ENCODE data around the gene GDF15.
"Not testable (repeated sequence)": the region's sequence is repeated elsewhere in the genome, so short reads cannot be mapped to it uniquely, and the experiment has no call there.

GDF15 gene

GRCh38 chr19:18364277-18364825, 21.6 kb upstream of the GDF15 start:
- DNase-seq (ENCODE audit: low spot score): not testable (repeated sequence)

- peak; percentile 79 for DNase-seq (ENCODE audit: low spot score)
Observed at GRCh38 chr19:18364826-18365528, 21.0 kb upstream of the GDF15 start.

DNA sequence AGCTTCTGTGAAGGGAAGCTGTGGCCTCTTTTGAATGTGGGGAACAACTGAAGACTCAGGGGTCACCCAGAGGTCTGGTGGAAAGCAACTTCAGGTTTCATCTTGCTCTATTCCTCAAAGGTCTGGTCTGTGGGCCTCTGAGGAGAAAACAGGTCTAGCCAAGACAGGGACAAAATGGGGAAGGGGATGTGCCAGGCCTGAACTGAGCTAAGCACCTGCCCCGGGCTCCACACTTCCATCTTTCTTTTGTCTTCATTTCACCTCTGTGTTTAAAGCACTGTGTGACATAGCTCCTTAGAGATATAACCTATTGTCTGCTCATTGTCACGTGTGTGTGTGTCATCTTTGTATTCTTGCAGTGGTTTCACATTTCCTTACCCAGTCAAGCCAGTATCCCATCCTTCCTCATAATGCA, 19.9 kb upstream of the GDF15 start:
- no peak for DNase-seq (ENCODE audit: low spot score)

- no peak for DNase-seq (ENCODE audit: low spot score)
Observed at GRCh38 chr19:18368504-18369222, 17.3 kb upstream of the GDF15 start.

- DNase-seq (ENCODE audit: low spot score): no peak
Observed at GRCh38 chr19:18373407-18373891, 12.5 kb upstream of the GDF15 start.

- DNase-seq (ENCODE audit: low spot score): peak; percentile 77
Observed at GRCh38 chr19:18373892-18374629, 11.9 kb upstream of the GDF15 start.

GRCh38 chr19:18377026-18377425, 8.9 kb upstream of the GDF15 start:
- peak; percentile 9 for DNase-seq (ENCODE audit: low spot score)

DNA sequence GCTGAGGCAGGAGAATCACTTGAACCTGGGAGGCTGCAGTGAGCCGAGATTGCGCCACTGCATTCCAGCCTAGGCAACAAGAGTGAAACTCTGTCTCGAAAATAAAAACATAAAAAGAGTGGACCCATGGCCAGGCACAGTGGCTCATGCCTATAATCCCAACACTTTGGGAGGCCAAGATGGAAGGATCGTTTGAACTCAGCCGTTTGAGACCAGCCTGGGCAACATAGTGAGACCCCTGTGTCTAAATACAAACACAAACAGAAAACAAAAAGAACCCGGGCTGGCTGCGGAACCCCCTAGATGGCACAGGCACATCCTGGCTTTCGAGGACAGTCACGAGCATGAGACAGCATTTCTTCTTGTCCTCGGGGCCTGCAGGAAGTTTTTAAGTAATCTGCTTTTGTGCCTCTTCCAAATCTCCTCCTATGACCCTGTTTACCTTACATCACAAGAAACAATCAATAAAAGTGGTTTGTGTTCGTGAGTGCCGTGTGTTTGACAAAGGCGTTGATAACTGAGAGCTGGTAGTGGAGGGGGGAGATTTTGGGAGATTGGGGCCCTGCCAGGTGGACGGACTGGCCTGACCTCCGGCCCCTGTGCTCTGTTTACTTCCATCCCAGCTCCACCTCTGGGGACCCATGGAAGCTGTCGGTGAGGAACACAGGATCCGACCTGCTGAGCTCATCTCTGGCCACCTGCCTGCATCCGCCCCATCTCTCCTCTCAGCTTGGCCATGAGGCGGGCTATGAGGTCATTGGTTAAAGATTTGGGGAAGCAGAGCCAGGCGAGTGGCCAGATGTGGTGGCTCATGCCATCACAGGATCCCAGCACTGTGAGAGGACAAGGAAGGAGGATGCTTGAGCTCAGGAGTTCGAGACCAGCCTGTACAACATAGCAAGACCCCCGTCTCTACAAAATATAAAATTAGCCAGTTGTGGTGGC, 5.9 kb upstream of the GDF15 start:
- DNase-seq (ENCODE audit: low spot score): peak; percentile 85

GRCh38 chr19:18380843-18381242, 5.1 kb upstream of the GDF15 start:
- DNase-seq (ENCODE audit: low spot score): no peak

GRCh38 chr19:18383622-18384021, 2.3 kb upstream of the GDF15 start:
- DNase-seq (ENCODE audit: low spot score): not testable (repeated sequence)

- no peak for DNase-seq (ENCODE audit: low spot score)
Observed at GRCh38 chr19:18384775-18385174, 1.2 kb upstream of the GDF15 start.

GRCh38 chr19:18385359-18385674, 641 bp upstream of the GDF15 start:
- DNase-seq (ENCODE audit: low spot score): no peak

DNA sequence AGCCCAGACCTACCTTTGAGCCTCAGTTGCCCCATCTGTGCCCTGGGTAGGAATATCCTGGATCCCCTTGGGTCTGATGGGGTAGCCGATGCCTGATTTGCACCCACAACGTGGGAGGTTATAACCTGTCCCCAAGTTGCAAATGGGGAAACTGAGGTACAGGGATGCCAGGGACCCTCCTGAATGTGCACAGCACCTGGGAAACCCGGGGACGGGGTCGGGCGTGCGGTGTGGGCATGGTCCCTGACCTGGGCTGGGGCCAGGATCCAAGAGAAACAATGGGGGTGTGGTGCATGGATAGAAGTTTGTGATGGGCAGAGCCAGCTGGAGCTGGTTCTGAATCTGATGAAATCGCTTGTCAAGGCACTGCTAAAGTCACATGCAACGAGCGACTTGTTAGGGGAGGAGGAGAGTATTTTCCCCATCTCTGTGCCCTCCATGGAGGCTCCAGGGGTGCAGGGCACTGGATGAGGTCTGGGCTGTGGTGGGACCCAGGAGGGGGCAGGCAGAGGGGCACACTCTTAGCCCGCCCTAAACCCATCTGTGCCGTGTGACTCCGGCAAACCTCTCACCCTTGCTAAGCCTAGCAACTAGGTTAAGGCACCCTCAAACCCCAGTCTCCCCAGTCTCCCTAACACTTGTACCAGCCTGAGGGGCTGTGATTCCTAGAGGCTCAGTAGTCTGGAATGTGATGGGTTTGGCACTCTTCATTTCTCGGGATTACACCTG, 749 bp downstream of the GDF15 start:
- peak; percentile 53 for DNase-seq (ENCODE audit: low spot score)

GRCh38 chr19:18388100-18388959, 2.4 kb downstream of the GDF15 start:
- peak; percentile 57 for DNase-seq (ENCODE audit: low spot score)

DNA sequence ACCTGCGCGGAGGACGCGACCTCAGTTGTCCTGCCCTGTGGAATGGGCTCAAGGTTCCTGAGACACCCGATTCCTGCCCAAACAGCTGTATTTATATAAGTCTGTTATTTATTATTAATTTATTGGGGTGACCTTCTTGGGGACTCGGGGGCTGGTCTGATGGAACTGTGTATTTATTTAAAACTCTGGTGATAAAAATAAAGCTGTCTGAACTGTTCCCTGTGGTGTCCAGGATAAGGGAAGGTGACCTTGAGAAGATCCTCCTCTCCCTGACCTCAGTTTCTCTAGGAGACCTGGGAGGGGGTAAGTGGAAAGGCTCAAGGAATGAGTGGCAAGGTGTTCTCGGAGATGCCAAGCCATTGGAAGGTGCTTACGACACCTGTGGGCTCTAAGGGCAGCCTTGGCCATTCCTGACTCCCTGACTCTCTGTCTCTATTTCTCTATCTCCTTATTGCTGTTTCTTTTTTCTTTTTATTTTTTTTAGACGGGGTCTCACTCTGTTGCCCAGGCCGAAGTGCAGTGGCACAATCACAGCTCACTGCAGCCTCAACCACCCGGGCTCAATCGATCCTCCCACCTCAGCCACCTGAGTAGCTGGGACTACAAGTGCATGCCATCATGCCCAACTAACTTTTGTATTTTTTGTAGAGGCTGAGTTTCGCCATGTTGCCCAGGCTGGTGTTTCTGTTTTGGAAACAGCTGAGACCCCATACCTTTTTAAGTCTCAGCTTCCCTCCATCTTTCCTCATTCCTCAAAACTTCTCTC, 3.2 kb downstream of the GDF15 start:
- no peak for DNase-seq (ENCODE audit: low spot score)

- DNase-seq (ENCODE audit: low spot score): no peak
Observed at GRCh38 chr19:18389726-18390064, 3.7 kb downstream of the GDF15 start.

DNA sequence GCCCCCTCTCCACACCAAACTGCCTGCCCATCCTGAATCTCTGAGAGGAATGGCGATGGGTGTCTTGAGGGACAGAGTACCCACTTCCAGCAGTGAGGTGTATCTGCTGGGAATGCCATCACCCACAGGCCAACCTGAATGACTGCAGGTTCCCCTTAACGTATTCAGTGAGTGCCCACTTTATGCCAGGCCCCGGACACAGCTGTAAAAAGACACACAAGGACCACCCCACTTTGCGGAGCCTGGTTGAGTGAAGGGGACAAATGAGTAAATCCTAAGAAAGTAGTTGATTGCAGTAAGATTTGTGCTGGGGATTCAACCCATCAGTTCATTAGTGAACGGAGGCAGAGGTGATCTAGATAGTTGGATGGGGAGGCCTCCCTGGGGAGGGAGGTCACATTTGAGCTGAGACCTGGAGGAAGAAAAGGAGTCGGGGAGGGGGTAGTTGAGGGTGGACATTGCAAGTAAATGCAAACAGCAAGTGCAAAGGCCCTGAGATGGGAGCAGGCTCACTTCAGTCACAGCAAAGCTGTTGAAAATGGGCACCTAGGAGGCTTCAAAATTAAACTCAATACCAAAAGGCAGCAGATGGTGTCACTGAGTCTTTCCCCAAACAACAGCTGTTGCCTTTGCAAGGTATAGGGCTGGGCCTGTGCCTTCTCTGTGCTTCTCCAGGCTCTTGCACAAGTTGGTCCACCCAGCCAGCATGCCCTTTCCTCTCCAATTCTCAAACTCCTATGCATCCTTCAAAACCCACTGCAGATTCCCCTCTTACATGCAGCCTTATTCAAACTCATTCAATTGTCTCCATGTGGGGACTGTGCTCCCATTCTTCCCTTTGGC, 4.3 kb downstream of the GDF15 start:
- no peak for DNase-seq (ENCODE audit: low spot score)

GRCh38 chr19:18391509-18392075, 5.6 kb downstream of the GDF15 start:
- no peak for DNase-seq (ENCODE audit: low spot score)
